ENCODE results near the gene ATP9B. TPM values are rescaled to one million over a fixed set of nuclear protein-coding genes. Genes with fewer than 3 reads are reported as not detected.
"Not testable (repeated sequence)": the region's sequence is repeated elsewhere in the genome, so short reads cannot be mapped to it uniquely, and the experiment has no call there.

The ATP9B gene
- total RNA-seq, 1 donor from 2014 or later, result 49.2 TPM

GRCh38 chr18:79373736-79374135 lies 304.5 kb downstream of the ATP9B start:
- CTCF ChIA-PET, result no interaction called here
- H3K4me3 Mint-ChIP-seq, result no peak overlapping the region
- peaks cover 22% of the 10 kb centered on the region for H3K4me1 Mint-ChIP-seq
- intact Hi-C loops (cut with micrococcal nuclease), result loop anchor here (10.0 kb wide), 1 partner anchor 309 kb away; the partner anchor contains the start of gene ATP9B
- H3K9me3 Mint-ChIP-seq, result no peaks in the 10 kb centered on the region
- POLR2A ChIA-PET, result interaction anchor here (0.6 kb wide), 1 partner anchor 887 kb away, joined by 4 read pairs; no protein-coding TSS in a partner anchor
- ATAC-seq (ENCODE audit: low read depth) (no peak), DNase-seq (no peak)
- H3K36me3 Mint-ChIP-seq (ENCODE audit: low read depth), result peaks cover 23% of the 10 kb centered on the region
- H3K27me3 Mint-ChIP-seq, result no peaks in the 10 kb centered on the region
- H3K27ac Mint-ChIP-seq, result no peak overlapping the region
- TF ChIP-seq CTCF (IDR thresholded peaks at IDR 0.05), result no peak

DNA sequence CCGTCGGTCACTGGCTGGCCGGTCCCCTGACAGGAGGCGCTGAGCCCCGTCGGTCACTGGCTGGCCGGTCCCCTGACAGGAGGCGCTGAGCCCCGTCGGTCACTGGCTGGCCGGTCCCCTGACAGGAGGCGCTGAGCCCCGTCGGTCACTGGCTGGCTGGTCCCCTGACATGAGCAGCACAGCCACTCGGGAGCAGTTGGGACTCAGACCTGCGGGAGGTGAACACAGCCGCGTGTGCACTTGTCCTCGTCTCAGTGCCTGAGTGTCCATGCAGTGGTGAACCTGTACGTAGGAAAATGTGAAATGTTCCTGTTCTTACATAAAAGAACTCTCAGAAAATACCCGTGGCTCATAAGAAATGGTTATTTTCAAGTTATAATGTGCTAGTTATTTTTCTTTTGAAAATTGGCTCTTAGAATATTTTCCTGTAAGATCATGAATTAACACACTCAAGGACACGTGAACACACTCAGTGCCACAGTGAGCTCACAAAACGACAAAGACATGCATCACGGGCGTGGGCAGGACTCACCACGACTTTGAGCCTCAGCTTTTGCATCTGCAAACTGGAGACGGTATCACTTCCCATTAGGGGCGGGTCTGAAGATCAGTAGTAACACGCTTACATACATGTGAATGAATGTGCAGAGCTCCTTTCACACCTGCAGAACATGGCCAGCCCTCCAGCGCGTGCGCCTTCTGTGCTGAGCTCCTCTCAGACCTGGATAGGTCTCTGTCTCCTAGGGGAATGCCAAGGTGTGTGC lies 305.4 kb downstream of the ATP9B start:
- intact Hi-C loops (cut with micrococcal nuclease), result loop anchor here (1.0 to 10.0 kb wide), 5 partner anchors 18 to 613 kb away; partner anchors contain the start of genes ATP9B, HSBP1L1 and TXNL4A
- CTCF ChIA-PET, result interaction anchor here (1.2 to 7.6 kb wide), 4 partner anchors 133 to 268 kb away, joined by 3 to 43 read pairs (median 7); no protein-coding TSS in a partner anchor
- Mint-ChIP-seq H3K4me1 (peaks cover 28% of the 10 kb centered on the region), H3K9me3 (no peaks in the 10 kb centered on the region), H3K4me3 (no peak overlapping the region), H3K27me3 (no peaks in the 10 kb centered on the region), H3K36me3 (ENCODE audit: low read depth) (peaks cover 25% of the 10 kb centered on the region), H3K27ac (peak overlapping the region; percentile 75)
- peak; percentile 90 for ATAC-seq (ENCODE audit: low read depth)
- no peak for TF ChIP-seq CTCF (IDR thresholded peaks at IDR 0.05)
- POLR2A ChIA-PET, result interaction anchor here (0.7 to 2.0 kb wide), 4 partner anchors 18 to 148 kb away, joined by 3 to 6 read pairs (median 4); no protein-coding TSS in a partner anchor
- DNase-seq, result peak; percentile 37

- intact Hi-C loops (cut with micrococcal nuclease), result loop anchor here (1.0 to 10.0 kb wide), 5 partner anchors 19 to 612 kb away; partner anchors contain the start of genes ATP9B, HSBP1L1 and TXNL4A
- Mint-ChIP-seq H3K4me1 (peaks cover 28% of the 10 kb centered on the region), H3K27ac (no peak overlapping the region), H3K27me3 (no peaks in the 10 kb centered on the region), H3K4me3 (no peak overlapping the region), H3K9me3 (no peaks in the 10 kb centered on the region), H3K36me3 (ENCODE audit: low read depth) (peaks cover 24% of the 10 kb centered on the region)
- no peak for TF ChIP-seq CTCF (IDR thresholded peaks at IDR 0.05)
- ChIA-PET POLR2A (interaction anchor here (1.1 to 2.0 kb wide), 2 partner anchors 67 to 147 kb away, joined by 3 to 6 read pairs; no protein-coding TSS in a partner anchor), CTCF (interaction anchor here (1.1 to 7.6 kb wide), 6 partner anchors 132 to 267 kb away, joined by 3 to 43 read pairs (median 4); no protein-coding TSS in a partner anchor)
- DNase-seq (no peak), ATAC-seq (ENCODE audit: low read depth) (no peak)
These were observed 306.4 kb downstream of the ATP9B start for GRCh38 chr18:79375441-79376154.

- CTCF ChIA-PET, result interaction anchor here (6.6 to 7.6 kb wide), 3 partner anchors 147 to 267 kb away, joined by 43 to 99 read pairs (median 86); no protein-coding TSS in a partner anchor
- H3K9me3 Mint-ChIP-seq; ATAC-seq (ENCODE audit: low read depth); H3K4me3 Mint-ChIP-seq; POLR2A ChIA-PET; H3K27me3 Mint-ChIP-seq; H3K27ac Mint-ChIP-seq; DNase-seq: not testable (repeated sequence)
- Mint-ChIP-seq H3K4me1 (peaks cover 28% of the 10 kb centered on the region), H3K36me3 (ENCODE audit: low read depth) (peaks cover 23% of the 10 kb centered on the region)
- intact Hi-C loops (cut with micrococcal nuclease), result loop anchor here (5.0 to 10.0 kb wide), 3 partner anchors 312 to 611 kb away; partner anchors contain the start of genes ATP9B, HSBP1L1 and TXNL4A
These were observed 307.5 kb downstream of the ATP9B start for GRCh38 chr18:79376661-79377060.

DNA sequence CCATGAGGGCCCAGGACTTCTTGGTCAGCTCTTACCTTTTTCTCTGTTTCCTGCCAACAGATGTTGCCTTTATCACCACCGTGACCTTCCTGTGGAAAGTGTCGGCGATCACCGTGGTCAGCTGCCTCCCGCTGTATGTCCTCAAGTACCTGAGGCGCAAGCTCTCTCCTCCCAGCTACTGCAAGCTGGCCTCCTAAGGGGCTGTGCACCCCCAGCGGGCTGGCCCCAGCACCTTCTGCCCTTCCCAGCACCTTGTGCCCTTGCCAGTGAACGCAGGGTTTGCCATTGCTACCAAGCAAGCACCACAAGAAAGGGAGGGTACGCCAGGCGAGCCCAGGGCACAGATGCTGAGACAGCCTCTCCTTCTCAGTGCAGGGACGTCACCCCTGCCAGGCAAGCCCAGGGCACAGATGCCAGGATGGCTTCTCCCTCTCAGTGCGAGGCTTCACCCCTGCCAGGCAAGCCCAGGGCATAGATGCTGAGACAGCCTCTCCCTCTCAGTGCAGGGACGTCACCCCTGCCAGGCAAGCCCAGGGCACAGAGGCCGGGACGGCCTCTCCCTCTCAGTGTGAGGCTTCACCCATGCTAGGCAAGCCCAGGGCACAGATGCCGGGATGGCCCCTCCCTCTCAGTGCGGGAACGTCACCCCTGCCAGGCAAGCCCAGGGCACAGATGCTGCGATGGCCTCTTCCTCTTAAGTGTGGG lies 308.1 kb downstream of the ATP9B start:
- ChIA-PET CTCF (interaction anchor here (0.7 to 7.6 kb wide), 6 partner anchors 131 to 495 kb away, joined by 3 to 99 read pairs (median 24); no protein-coding TSS in a partner anchor), POLR2A (interaction anchor here (0.6 kb wide), 1 partner anchor 266 kb away, joined by 3 read pairs; no protein-coding TSS in a partner anchor)
- ATAC-seq (ENCODE audit: low read depth) (no peak), DNase-seq (no peak)
- no peak for TF ChIP-seq CTCF (IDR thresholded peaks at IDR 0.05)
- H3K27ac Mint-ChIP-seq, result no peak overlapping the region
- H3K4me3 Mint-ChIP-seq, result no peak overlapping the region
- intact Hi-C loops (cut with micrococcal nuclease), result loop anchor here (5.0 to 10.0 kb wide), 3 partner anchors 313 to 610 kb away; partner anchors contain the start of genes ATP9B, HSBP1L1 and TXNL4A
- no peaks in the 10 kb centered on the region for H3K9me3 Mint-ChIP-seq
- H3K4me1 Mint-ChIP-seq, result peaks cover 26% of the 10 kb centered on the region
- no peaks in the 10 kb centered on the region for H3K27me3 Mint-ChIP-seq
- peaks cover 21% of the 10 kb centered on the region for H3K36me3 Mint-ChIP-seq (ENCODE audit: low read depth)
